NCI-H1694 (cell line): ENCODE measurements around the gene DCLRE1B.
"Not testable (repeated sequence)": the region's sequence is repeated elsewhere in the genome, so short reads cannot be mapped to it uniquely, and the experiment has no call there.

Experiments used
- DNase-seq: peaks from one replicate; lab custom pipeline; 2025; lab: John Stamatoyannopoulos, UW

DCLRE1B gene

DNA sequence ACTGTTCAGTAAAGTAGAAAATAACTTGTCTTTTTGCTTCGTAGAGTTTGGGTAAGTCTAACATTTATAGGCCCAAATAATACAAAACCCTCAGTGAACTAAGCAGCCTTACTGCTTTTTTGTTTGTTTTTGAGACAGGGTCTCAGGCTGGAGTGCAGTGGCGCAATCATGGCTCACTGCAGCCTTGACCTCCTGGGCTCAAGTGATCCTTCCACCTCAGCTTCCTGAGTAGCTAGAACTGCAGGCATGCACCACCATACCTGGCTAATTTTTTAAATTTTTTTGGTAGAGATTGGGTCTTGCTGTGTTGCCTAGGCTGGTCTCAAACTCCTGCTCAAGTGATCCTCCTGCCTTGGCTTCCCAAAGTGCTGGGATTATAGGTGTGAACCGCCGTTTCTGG lies 43.0 kb downstream of the DCLRE1B start:
- DNase-seq = not testable (repeated sequence)

DNA sequence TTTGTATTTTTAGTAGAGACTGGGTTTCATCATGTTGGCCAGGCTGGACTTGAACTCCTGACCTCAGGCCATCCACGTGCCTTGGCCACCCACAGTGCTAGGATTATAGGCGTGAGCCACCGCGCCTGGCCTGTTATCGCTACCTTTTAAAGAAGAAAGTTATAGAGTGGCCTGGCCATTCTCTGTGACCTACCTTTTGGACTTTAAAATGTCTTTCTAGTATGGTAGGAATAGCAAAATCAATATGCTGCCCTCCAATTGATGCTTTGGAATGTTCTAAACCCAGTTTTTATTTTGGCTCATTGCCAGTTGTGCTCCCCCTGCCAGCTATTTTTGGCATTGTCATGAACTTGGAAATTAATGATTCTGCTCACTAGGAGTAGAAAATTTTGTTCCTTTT lies 43.9 kb downstream of the DCLRE1B start:
- peak; percentile 7 for DNase-seq

GRCh38 chr1:113950908-113951307 lies 45.8 kb downstream of the DCLRE1B start:
- DNase-seq = no peak

- no peak for DNase-seq
These were observed 46.6 kb downstream of the DCLRE1B start for GRCh38 chr1:113951719-113952118.

- no peak for DNase-seq
These were observed 52.9 kb downstream of the DCLRE1B start for GRCh38 chr1:113957984-113958383.

GRCh38 chr1:113958691-113959090 lies 53.6 kb downstream of the DCLRE1B start:
- DNase-seq = no peak

GRCh38 chr1:113963281-113963906 lies 58.3 kb downstream of the DCLRE1B start:
- no peak for DNase-seq
